ENCODE results near the gene ZNF581.
A peak's percentile ranks its signal among the peaks of the same experiment; 100 is the strongest.

The ZNF581 gene

DNA sequence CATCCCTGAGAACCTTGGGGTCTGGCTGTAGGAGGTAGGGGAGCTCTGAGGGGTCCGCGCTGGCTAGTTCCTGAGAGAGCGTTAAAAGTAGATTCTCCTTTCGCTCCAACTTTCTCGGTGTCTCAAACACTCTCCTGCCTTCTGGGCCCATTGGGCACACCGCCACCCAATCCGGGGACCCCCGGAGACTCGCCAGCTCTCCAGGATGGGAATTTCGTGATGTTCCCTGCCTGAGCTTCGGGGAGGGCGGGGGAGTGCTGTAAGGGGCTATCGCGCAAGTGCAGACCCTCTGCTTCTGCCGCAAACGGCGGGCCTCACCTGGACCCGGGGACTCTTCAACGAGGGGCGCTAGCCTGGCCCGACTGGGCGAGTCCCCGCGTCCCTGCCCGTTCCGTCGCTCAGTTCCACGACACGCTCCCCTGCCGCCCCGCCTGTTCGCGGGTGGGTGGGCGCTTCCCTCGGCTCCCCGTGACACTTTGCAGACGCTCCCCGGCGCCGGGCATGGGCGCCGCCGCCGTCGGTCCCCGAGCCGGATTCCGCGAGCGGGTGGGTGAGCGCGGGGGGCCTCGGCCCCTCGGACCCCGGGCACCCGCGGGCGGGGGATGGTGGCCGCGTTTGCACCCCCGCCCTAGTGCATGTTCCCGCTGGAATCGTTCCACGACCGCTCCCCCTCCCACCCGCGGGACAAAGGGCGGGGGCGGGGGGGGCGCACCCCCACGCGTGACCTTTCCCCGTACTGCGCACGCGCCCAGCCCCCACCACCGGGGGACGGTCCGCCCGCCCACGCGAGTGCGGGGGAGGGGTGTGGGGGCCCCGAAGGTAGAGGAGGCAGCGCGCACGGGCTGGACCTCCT is 4.5 kb downstream of the ZNF581 start, which contains the start of gene CCDC106:
Gene CCDC106 (plus strand): TSS at position 481 of the 853 bp plus-strand sequence. CDS start 835 bp downstream, outside the sequence.
- TF ChIP-seq, protein P1, sequence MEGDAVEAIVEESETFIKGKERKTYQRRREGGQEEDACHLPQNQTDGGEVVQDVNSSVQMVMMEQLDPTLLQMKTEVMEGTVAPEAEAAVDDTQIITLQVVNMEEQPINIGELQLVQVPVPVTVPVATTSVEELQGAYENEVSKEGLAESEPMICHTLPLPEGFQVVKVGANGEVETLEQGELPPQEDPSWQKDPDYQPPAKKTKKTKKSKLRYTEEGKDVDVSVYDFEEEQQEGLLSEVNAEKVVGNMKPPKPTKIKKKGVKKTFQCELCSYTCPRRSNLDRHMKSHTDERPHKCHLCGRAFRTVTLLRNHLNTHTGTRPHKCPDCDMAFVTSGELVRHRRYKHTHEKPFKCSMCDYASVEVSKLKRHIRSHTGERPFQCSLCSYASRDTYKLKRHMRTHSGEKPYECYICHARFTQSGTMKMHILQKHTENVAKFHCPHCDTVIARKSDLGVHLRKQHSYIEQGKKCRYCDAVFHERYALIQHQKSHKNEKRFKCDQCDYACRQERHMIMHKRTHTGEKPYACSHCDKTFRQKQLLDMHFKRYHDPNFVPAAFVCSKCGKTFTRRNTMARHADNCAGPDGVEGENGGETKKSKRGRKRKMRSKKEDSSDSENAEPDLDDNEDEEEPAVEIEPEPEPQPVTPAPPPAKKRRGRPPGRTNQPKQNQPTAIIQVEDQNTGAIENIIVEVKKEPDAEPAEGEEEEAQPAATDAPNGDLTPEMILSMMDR (IDR thresholded peaks at IDR 0.05; ENCODE audit: low read depth, low read length): no peak
- TF ChIP-seq EZH2phosphoT487 (IDR thresholded peaks at IDR 0.05; ENCODE audit: low read depth): no peak
- H3K9ac ChIP-seq (ENCODE audit: low read length): peak within 1 kb of the TSS; percentile 91
- H3K4me3 ChIP-seq (ENCODE audit: low read length): peak within 1 kb of the TSS; percentile 83
- H4K20me1 ChIP-seq (ENCODE audit: insufficient read depth, low read length): no peaks in the 10 kb centered on the region
- peak within 1 kb of the TSS; percentile 52 for H2AFZ ChIP-seq (ENCODE audit: low read depth, low read length)
- peaks cover 49% of the 10 kb centered on the region for H3K79me2 ChIP-seq (ENCODE audit: low read length)
- H3K27ac ChIP-seq (ENCODE audit: low read length): peak within 1 kb of the TSS; percentile 63
- peaks cover 32% of the 10 kb centered on the region for H3K4me1 ChIP-seq (ENCODE audit: low read length)
- H3K9me3 ChIP-seq (ENCODE audit: insufficient read depth, low read length): no peaks in the 10 kb centered on the region
- H3K36me3 ChIP-seq (replicated peaks; ENCODE audit: low read depth, low read length): peaks cover 10% of the 10 kb centered on the region
- H3K4me2 ChIP-seq (ENCODE audit: low read length): peak within 1 kb of the TSS; percentile 91
- H3K27me3 ChIP-seq (ENCODE audit: low read depth, low read length): no peaks in the 10 kb centered on the region

DNA sequence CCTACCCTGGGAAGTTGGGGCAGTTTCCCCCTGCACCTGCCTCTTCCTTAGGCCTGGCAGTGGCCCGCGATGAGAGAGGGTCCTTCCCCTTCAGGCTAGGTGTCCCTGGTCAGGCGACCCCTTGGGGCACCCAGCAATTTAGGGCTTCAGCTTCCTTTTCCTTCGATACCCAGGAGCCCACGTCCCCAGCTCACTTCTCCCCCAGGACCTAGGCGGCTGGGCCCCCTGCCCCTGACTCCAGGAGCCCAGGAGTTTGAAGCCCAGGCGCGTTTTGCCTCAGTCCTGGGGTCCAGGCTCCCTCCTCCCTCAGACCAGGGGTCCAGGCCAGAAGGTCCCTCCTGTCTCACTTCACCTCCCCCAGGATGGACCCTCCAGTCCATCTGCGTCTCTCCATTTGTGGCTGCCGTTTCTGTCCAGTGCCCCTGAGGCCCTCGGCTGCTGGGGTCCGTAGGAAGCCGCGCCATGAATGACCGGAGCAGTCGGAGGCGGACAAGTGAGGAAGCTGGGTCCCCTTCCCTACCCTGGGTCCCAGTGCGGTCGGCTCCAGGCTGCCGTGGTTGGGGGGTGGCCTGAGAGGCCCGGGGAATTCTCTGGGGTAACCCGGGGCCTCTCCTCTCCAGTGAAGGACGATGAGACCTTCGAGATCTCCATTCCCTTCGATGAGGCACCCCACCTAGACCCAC is 5.3 kb downstream of the ZNF581 start:
- Histone ChIP-seq H3K36me3 (replicated peaks; ENCODE audit: low read depth, low read length) (peaks cover 10% of the 10 kb centered on the region), H3K9ac (ENCODE audit: low read length) (peak overlapping the region; percentile 91), H3K27me3 (ENCODE audit: low read depth, low read length) (no peaks in the 10 kb centered on the region), H3K4me1 (ENCODE audit: low read length) (peaks cover 32% of the 10 kb centered on the region), H3K4me3 (ENCODE audit: low read length) (peak overlapping the region; percentile 83), H2AFZ (ENCODE audit: low read depth, low read length) (peak overlapping the region; percentile 52; the same call in 1 of the 2 replicates), H3K27ac (ENCODE audit: low read length) (peak overlapping the region; percentile 63), H3K4me2 (ENCODE audit: low read length) (peak overlapping the region; percentile 91), H4K20me1 (ENCODE audit: insufficient read depth, low read length) (no peaks in the 10 kb centered on the region), H3K79me2 (ENCODE audit: low read length) (peaks cover 42% of the 10 kb centered on the region), H3K9me3 (ENCODE audit: insufficient read depth, low read length) (no peaks in the 10 kb centered on the region)
- TF ChIP-seq, protein P1 (IDR thresholded peaks at IDR 0.05; ENCODE audit: low read depth, low read length): no peak
- no peak for TF ChIP-seq EZH2phosphoT487 (IDR thresholded peaks at IDR 0.05; ENCODE audit: low read depth)

DNA sequence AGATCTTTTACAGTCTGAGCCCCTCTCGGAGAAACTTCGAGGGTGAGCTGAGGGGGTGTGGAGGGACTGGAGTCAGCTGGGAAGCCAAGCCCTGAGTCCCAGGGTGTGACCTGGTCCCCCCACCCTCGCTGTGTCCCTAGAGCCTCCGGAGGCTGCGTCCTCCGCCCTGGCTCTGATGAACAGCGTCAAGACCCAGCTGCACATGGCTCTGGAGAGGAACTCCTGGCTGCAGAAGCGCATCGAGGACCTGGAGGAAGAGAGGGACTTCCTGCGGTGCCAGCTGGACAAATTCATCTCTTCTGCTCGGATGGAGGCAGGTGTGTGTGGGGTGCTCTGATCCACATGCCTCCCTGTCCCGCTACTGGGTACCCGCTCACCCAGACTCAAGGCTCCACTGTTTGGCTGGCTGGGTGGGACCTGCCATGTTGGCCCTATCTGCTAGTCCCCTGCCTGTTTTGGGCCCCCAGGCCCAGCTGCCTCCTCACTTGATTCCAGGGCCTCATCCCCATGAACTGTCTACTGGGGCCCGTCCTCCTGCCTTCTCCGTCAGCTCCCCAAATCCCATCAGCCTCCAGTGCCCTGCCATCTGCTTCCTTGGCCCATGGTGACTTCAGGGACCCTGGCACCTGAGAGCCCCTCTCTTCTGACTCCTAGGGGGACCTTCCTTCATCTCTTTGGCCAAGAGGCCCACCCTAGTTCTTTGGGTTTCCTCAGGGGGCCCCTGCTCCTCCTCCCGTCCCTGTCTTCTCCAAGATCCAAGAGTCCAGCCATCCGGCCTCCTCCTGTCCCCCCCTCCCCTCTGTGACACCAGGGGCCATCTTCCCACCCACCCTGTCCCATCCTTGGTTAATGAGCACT is 6.0 kb downstream of the ZNF581 start:
- H3K79me2 ChIP-seq (ENCODE audit: low read length): peaks cover 34% of the 10 kb centered on the region
- H3K9me3 ChIP-seq (ENCODE audit: insufficient read depth, low read length): no peaks in the 10 kb centered on the region
- H4K20me1 ChIP-seq (ENCODE audit: insufficient read depth, low read length): no peaks in the 10 kb centered on the region
- peaks cover 30% of the 10 kb centered on the region for H3K4me1 ChIP-seq (ENCODE audit: low read length)
- H3K27ac ChIP-seq (ENCODE audit: low read length): no peak overlapping the region
- H3K9ac ChIP-seq (ENCODE audit: low read length): no peak overlapping the region; the same call in 1 of the 2 replicates
- no peak overlapping the region for H2AFZ ChIP-seq (ENCODE audit: low read depth, low read length)
- H3K4me2 ChIP-seq (ENCODE audit: low read length): peak overlapping the region; percentile 91
- TF ChIP-seq, protein P1 (IDR thresholded peaks at IDR 0.05; ENCODE audit: low read depth, low read length): no peak
- TF ChIP-seq EZH2phosphoT487 (IDR thresholded peaks at IDR 0.05; ENCODE audit: low read depth): no peak
- peak overlapping the region; percentile 83; the same call in 1 of the 2 replicates for H3K4me3 ChIP-seq (ENCODE audit: low read length)
- H3K27me3 ChIP-seq (ENCODE audit: low read depth, low read length): no peaks in the 10 kb centered on the region
- peaks cover 10% of the 10 kb centered on the region for H3K36me3 ChIP-seq (replicated peaks; ENCODE audit: low read depth, low read length)

Data from OCI-LY3 (cell line).